Endothelial cell of umbilical vein (primary cell): ENCODE data around the gene DUSP10.

Experiments used
- CTCF ChIP-seq, 2 donors: IDR thresholded peaks; 1 replicate in 1 of 2; 2 replicates in 1 of 2; pipeline ENCODE4 v1.5.1; 2011; ENCODE audit warnings: low read length in 2 of 2, mild to moderate bottlenecking in 2 of 2, moderate library complexity in 2 of 2, control low read depth in 1 of 2, inconsistent platforms in 1 of 2, low read depth in 1 of 2; ENCODE audit not compliant: insufficient read depth in 1 of 2; ENCODE audit errors: extremely low read depth in 1 of 2
- EZH2 ChIP-seq: IDR thresholded peaks from 2 replicates; pipeline ENCODE4 v1.6.1; 2012; ENCODE audit warnings: borderline replicate concordance, low read depth, mild to moderate bottlenecking, moderate library complexity, low read length, inconsistent platforms; ENCODE audit not compliant: severe bottlenecking
- JUN ChIP-seq: IDR thresholded peaks from 2 replicates; pipeline ENCODE4 v1.6.1; 2011; ENCODE audit warnings: borderline replicate concordance, low read depth; ENCODE audit not compliant: insufficient read length, insufficient read depth
- POLR2A ChIP-seq: IDR thresholded peaks from 2 replicates; pipeline ENCODE4 v1.6.1; 2012; ENCODE audit warnings: low read depth, mild to moderate bottlenecking, control low read depth, low read length
- POLR2AphosphoS5 ChIP-seq: IDR thresholded peaks from 2 replicates; pipeline ENCODE4 v1.6.1; 2012; ENCODE audit warnings: low read depth, mild to moderate bottlenecking, control low read depth, low read length, moderate library complexity; ENCODE audit not compliant: insufficient read depth

GRCh38 chr1:221712776-221713431, 29.0 kb downstream of the DUSP10 start:
- TF ChIP-seq CTCF (IDR thresholded peaks at IDR 0.05; ENCODE audit: extremely low read depth in 1 of 2, insufficient read depth in 1 of 2, low read depth in 1 of 2, low read length in 2 of 2) = no peak
- no peak for TF ChIP-seq JUN
- TF ChIP-seq POLR2A = no peak
- no peak for TF ChIP-seq EZH2
- TF ChIP-seq POLR2AphosphoS5 = no peak
